SK-N-SH (cell line): Measurements from ENCODE around the gene KRTAP5-5. TPM values are rescaled to one million over a fixed set of nuclear protein-coding genes. Genes with fewer than 3 reads are reported as not detected.

Experiments used
- CTCF ChIA-PET: fragments of 300-600, 350-600 bp; formaldehyde crosslinking; extraction: SDS; loops from one replicate; lab custom pipeline; 2021; lab: Yijun Ruan, JAX
- POLR2A ChIA-PET: fragments of 350-600 bp; sonication (Branson Sonifier 250); formaldehyde crosslinking; extraction: SDS; loops from one replicate; lab custom pipeline; 2020; ENCODE audit warnings: antibody characterized with exemption, inconsistent platforms; lab: Yijun Ruan, JAX
- DNase-seq: peaks from one replicate; pipeline ENCODE4 v3.0.0; 2012
- H2AFZ ChIP-seq: fragments of 200-600 bp; sonication (generic); 2 replicates; pipeline ENCODE4 v1.8.1; 2016; ENCODE audit warnings: antibody characterized with exemption, mild to moderate bottlenecking, low read depth
- H3F3A ChIP-seq: fragments of 200-600 bp; sonication (generic); replicated peaks from 2 replicates; pipeline ENCODE3; 2016; ENCODE audit warnings: antibody characterized with exemption, mild to moderate bottlenecking; ENCODE audit not compliant: insufficient read depth
- H3K27ac ChIP-seq, 2 experiments: fragments of 200-500 bp in 1 of 2; fragments of 200-600 bp in 1 of 2; sonication (Bioruptor generic) in 1 of 2; sonication (generic), shearing (Covaris generic) in 1 of 2; 2 replicates each; pipeline versions ENCODE4 v1.5.1 to v1.6.1; 2014 to 2016; ENCODE audit warnings: low read depth in 2 of 2, inconsistent platforms in 1 of 2, low read length in 1 of 2, mild to moderate bottlenecking in 1 of 2, mixed read lengths in 1 of 2
- H3K27me3 ChIP-seq: fragments of 200-600 bp; sonication (generic), shearing (Covaris generic); 2 replicates; pipeline ENCODE4 v1.6.1; 2016; ENCODE audit warnings: mixed run types; ENCODE audit not compliant: insufficient read depth
- H3K36me3 ChIP-seq, 2 experiments: fragments of 200-500 bp in 1 of 2; fragments of 200-600 bp in 1 of 2; sonication (Bioruptor generic) in 1 of 2; sonication (generic) in 1 of 2; replicated peaks in 1 of 2; 2 replicates each; pipeline versions ENCODE3 to v1.5.1; 2014 to 2016; ENCODE audit warnings: low read length in 1 of 2, mild to moderate bottlenecking in 1 of 2; ENCODE audit not compliant: insufficient read depth in 2 of 2, control insufficient read depth in 1 of 2
- H3K4me1 ChIP-seq, 2 experiments: fragments of 200-500 bp in 1 of 2; fragments of 200-600 bp in 1 of 2; sonication (Bioruptor generic) in 1 of 2; sonication (generic), shearing (Covaris generic) in 1 of 2; 2 replicates each; pipeline versions ENCODE4 v1.5.1 to v1.6.1; 2014 to 2016; ENCODE audit warnings: low read depth in 1 of 2, low read length in 1 of 2, mixed run types in 1 of 2; ENCODE audit not compliant: insufficient read depth in 2 of 2, control insufficient read depth in 1 of 2
- H3K4me2 ChIP-seq: fragments of 200-600 bp; sonication (generic), shearing (Covaris generic); 2 replicates; pipeline ENCODE4 v1.6.1; 2017; ENCODE audit warnings: mixed run types
- H3K4me3 ChIP-seq, 2 experiments: fragments of 200-500 bp in 1 of 2; fragments of 200-600 bp in 1 of 2; sonication (Bioruptor generic) in 1 of 2; sonication (generic), shearing (Covaris generic) in 1 of 2; 2 replicates each; pipeline versions ENCODE4 v1.5.1 to v1.8.1; 2014 to 2016; ENCODE audit warnings: low read depth in 2 of 2, inconsistent platforms in 1 of 2, low read length in 1 of 2, mild to moderate bottlenecking in 1 of 2, mixed read lengths in 1 of 2, moderate library complexity in 1 of 2
- H3K79me2 ChIP-seq: fragments of 200-600 bp; sonication (generic); 2 replicates; pipeline ENCODE4 v1.8.1; 2017; ENCODE audit warnings: mild to moderate bottlenecking; ENCODE audit not compliant: insufficient read depth
- H3K9ac ChIP-seq: fragments of 200-600 bp; sonication (generic); 2 replicates; pipeline ENCODE4 v1.6.1; 2017; ENCODE audit warnings: mixed run types
- H3K9me2 ChIP-seq: fragments of 200-600 bp; sonication (generic); 2 replicates; pipeline ENCODE4 v1.6.1; 2017; ENCODE audit warnings: mixed run types
- H3K9me3 ChIP-seq: fragments of 200-600 bp; sonication (generic); 2 replicates; pipeline ENCODE4 v1.6.1; 2017; ENCODE audit warnings: mixed run types, mild to moderate bottlenecking, moderate library complexity
- H4K20me1 ChIP-seq: fragments of 200-600 bp; sonication (generic); 2 replicates; pipeline ENCODE4 v1.6.1; 2017; ENCODE audit warnings: mild to moderate bottlenecking, mixed run types; ENCODE audit not compliant: insufficient read depth
- EZH2phosphoT487 ChIP-seq: fragments of 200-600 bp; sonication (generic); IDR thresholded peaks from 2 replicates; pipeline ENCODE4 v1.6.1; 2017; ENCODE audit warnings: low read depth, mixed run types, mild to moderate bottlenecking, antibody characterized with exemption, moderate library complexity, borderline replicate concordance
- FOSL2 ChIP-seq: IDR thresholded peaks from 2 replicates; pipeline ENCODE4 v1.4.0; 2012; ENCODE audit warnings: low read depth, mild to moderate bottlenecking, moderate library complexity, borderline replicate concordance
- FOXJ3 ChIP-seq: sonication (generic); formaldehyde crosslinking; IDR thresholded peaks from 2 replicates; pipeline ENCODE4 v1.5.1; 2020; ENCODE audit warnings: mild to moderate bottlenecking, missing genetic modification reagents
- FOXM1 ChIP-seq: IDR thresholded peaks from 2 replicates; pipeline ENCODE4 v1.4.0; 2012; ENCODE audit warnings: low read depth, mild to moderate bottlenecking
- GABPA ChIP-seq: IDR thresholded peaks from 2 replicates; pipeline ENCODE4 v1.4.0; 2012; ENCODE audit warnings: low read depth, mild to moderate bottlenecking
- GATA2 ChIP-seq: sonication (generic); formaldehyde crosslinking; IDR thresholded peaks from 2 replicates; pipeline ENCODE4 v1.5.0; 2020; ENCODE audit warnings: mild to moderate bottlenecking, missing genetic modification reagents
- MEF2A ChIP-seq: IDR thresholded peaks from 2 replicates; pipeline ENCODE4 v1.4.0; 2012; ENCODE audit warnings: low read depth, borderline replicate concordance
- RXRA ChIP-seq: IDR thresholded peaks from 2 replicates; pipeline ENCODE4 v1.4.0; 2012; ENCODE audit warnings: low read depth, mild to moderate bottlenecking, borderline replicate concordance
- TCF12 ChIP-seq: IDR thresholded peaks from 2 replicates; pipeline ENCODE4 v1.4.0; 2012
- TEAD4 ChIP-seq: IDR thresholded peaks from 2 replicates; pipeline ENCODE4 v1.4.0; 2012; ENCODE audit warnings: mild to moderate bottlenecking, borderline replicate concordance; ENCODE audit not compliant: insufficient read depth
- WGBS: methylation state at CpG from one replicate; pipeline ENCODE4 v1.1.6; 2017; ENCODE audit warnings: low lambda C conversion rate; 5-methylcytosine and 5-hydroxymethylcytosine counted together
- polyA plus RNA-seq, 3 experiments: library from polyadenylated mRNA; depleted of rRNA; stranded (reverse); fragments of >200 nt; gene quantifications; 2 replicates each; pipeline ENCODE4 v1.2.3, GENCODE V29; 2012
- TF ChIP-seq, protein P1 (sequence below): IDR thresholded peaks from 2 replicates; pipeline ENCODE4 v1.6.1; 2012; ENCODE audit warnings: mild to moderate bottlenecking, low read depth, low read length, moderate library complexity

KRTAP5-5 gene
- polyA plus RNA-seq, 1 of the 3 experiments (the other 2 are of a cell fraction), result not detected

DNA sequence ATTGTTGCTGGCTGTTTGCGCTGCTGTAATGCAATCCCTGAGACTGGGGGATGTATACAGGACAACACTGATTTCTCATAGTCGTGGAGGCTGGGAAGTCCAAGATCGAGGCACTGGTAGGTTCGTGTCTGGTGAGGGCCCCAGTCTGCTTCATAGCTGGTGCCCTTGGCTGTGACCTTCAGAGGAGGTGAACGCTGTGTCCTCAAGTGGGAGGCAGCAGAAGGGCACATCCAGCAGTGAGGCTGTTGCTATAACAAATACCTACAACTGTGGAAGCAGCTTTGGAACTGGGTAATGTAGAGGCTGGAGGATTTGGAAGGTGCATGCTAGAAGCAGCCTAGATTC lies 21.3 kb downstream of the KRTAP5-5 start:
- 38% methylated on average over 5 of the region's 5 CpGs for WGBS
- Histone ChIP-seq H3F3A (no peaks in the 10 kb centered on the region), H4K20me1 (no peaks in the 10 kb centered on the region), H3K27me3 (no peaks in the 10 kb centered on the region), H3K4me1 (peaks cover 0 to 22% of the 10 kb centered on the region in 2 experiments; a peak in 1 of 4 replicates), H3K4me2 (no peak overlapping the region), H3K36me3 (no peaks in the 10 kb centered on the region), H3K9me3 (no peaks in the 10 kb centered on the region), H3K79me2 (no peaks in the 10 kb centered on the region), H2AFZ (no peak overlapping the region), H3K9me2 (no peaks in the 10 kb centered on the region), H3K9ac (no peak overlapping the region), H3K27ac (no peak overlapping the region), H3K4me3 (no peak overlapping the region)
- POLR2A ChIA-PET, result interaction anchor here (0.8 kb wide), 1 partner anchor 11 kb away, joined by 3 read pairs; no protein-coding TSS in a partner anchor
- CTCF ChIA-PET, result interaction anchor here (0.8 to 9.9 kb wide), 10 partner anchors 11 to 502 kb away, joined by 3 to 277 read pairs (median 7); partner anchors contain the start of gene SYT8
- TF ChIP-seq FOXM1 (no peak), TEAD4 (no peak), TCF12 (no peak), RXRA (no peak)
- TF ChIP-seq, protein P1, sequence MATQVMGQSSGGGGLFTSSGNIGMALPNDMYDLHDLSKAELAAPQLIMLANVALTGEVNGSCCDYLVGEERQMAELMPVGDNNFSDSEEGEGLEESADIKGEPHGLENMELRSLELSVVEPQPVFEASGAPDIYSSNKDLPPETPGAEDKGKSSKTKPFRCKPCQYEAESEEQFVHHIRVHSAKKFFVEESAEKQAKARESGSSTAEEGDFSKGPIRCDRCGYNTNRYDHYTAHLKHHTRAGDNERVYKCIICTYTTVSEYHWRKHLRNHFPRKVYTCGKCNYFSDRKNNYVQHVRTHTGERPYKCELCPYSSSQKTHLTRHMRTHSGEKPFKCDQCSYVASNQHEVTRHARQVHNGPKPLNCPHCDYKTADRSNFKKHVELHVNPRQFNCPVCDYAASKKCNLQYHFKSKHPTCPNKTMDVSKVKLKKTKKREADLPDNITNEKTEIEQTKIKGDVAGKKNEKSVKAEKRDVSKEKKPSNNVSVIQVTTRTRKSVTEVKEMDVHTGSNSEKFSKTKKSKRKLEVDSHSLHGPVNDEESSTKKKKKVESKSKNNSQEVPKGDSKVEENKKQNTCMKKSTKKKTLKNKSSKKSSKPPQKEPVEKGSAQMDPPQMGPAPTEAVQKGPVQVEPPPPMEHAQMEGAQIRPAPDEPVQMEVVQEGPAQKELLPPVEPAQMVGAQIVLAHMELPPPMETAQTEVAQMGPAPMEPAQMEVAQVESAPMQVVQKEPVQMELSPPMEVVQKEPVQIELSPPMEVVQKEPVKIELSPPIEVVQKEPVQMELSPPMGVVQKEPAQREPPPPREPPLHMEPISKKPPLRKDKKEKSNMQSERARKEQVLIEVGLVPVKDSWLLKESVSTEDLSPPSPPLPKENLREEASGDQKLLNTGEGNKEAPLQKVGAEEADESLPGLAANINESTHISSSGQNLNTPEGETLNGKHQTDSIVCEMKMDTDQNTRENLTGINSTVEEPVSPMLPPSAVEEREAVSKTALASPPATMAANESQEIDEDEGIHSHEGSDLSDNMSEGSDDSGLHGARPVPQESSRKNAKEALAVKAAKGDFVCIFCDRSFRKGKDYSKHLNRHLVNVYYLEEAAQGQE, result no peak
- DNase-seq, result no peak

DNA sequence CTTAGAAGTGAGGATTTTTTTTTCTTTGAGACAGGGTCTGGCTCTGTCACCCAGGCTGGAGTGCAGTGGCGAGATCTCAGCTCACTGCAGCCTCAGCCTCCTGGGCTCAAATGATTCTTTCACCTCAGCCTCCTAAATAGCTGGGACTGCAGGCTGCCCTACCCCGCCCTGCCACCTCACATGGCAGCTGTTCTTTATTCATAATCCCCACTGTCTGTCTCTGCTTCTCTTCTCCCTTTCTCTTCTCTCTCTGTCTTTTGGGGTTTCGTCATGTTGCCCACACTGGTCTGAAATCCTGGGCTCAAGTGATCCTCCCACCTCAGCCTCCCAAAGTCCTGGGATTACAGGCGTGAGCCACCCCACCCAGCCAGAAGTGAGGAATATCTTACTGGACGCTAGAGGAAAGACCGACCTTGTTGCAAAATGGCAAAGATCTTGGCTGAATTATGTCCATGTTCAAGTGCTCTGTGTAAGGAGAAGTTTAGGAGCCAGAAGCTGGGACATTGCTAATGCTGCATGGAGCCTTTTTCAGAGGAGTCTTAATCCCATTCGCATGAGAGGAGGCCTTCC lies 21.9 kb downstream of the KRTAP5-5 start:
- CTCF ChIA-PET, result interaction anchor here (0.8 to 9.9 kb wide), 13 partner anchors 11 to 501 kb away, joined by 3 to 277 read pairs (median 7); partner anchors contain the start of gene SYT8
- H3K9me2 ChIP-seq, result no peaks in the 10 kb centered on the region
- DNase-seq, result no peak
- TF ChIP-seq GABPA (no peak), GATA2 (no peak), EZH2phosphoT487 (no peak), FOXJ3 (CRISPR knock-in tag) (no peak), FOSL2 (no peak), MEF2A (no peak)
- TF ChIP-seq, protein P1, result no peak
- H3K36me3 ChIP-seq, result no peaks in the 10 kb centered on the region
- H2AFZ ChIP-seq, result no peak overlapping the region
- no peak overlapping the region for H3K27ac ChIP-seq
- H4K20me1 ChIP-seq, result no peaks in the 10 kb centered on the region
- no peaks in the 10 kb centered on the region for H3K27me3 ChIP-seq
- peaks cover 0 to 27% of the 10 kb centered on the region in 2 experiments; a peak in 1 of 4 replicates for H3K4me1 ChIP-seq
- no peaks in the 10 kb centered on the region for H3K9me3 ChIP-seq
- no peak overlapping the region for H3K4me2 ChIP-seq
- no peak overlapping the region for H3K9ac ChIP-seq
- no peaks in the 10 kb centered on the region for H3K79me2 ChIP-seq
- H3F3A ChIP-seq, result no peaks in the 10 kb centered on the region
- POLR2A ChIA-PET, result no interaction called here
- H3K4me3 ChIP-seq, result no peak overlapping the region
- WGBS, result 36% methylated on average over 7 of the region's 7 CpGs
